ENCODE results near the gene ZNF629.

Gene ZNF629

DNA sequence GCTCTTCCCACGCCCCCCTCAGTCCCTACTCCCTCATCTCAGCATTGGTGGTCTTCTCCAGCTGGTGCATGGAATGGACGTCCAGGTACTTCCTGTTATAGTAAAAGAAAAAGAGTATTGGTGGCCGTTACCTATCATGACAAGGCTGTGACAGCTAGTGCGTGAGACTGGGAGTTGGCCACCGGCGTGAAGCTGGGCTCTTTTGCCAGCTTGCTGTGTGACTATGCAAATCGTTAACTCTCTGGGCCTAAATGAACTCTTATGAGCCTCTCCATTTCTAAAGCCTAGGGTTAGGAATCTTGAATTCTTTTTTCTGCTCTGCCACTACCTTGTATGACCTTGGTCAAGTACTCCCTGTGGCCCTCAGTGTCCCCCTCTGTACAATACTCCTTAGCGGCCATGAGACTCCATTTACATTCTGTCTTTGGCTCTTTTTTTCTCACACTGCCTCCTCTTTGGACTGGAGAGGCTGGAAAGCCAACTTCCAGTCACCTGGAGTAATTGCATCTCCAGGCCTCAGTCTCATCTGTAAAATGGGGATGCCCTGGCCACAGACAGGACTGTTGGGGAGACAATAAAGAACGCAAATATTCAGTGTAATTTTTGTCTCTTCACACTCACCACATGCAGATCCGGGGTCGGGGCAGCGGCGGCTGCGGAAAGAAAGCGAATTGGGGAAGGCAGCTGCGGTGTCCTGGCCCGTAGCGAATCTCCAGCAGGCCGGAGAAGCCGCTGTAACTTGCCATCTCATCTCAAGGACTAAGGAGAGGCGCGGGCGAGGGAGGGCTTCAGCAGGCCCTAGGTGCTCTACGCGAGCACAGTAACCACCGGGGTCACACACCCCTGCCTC, 26.2 kb downstream of the ZNF629 start:
- TF ChIP-seq CTCF (IDR thresholded peaks at IDR 0.05; ENCODE audit: insufficient read depth, low read depth, low read length, missing control alignments) = no peak
- no peak for DNase-seq (ENCODE audit: low read depth)
- peak overlapping the region; percentile 89 for H3K4me3 ChIP-seq (ENCODE audit: low read depth, low read length)

DNA sequence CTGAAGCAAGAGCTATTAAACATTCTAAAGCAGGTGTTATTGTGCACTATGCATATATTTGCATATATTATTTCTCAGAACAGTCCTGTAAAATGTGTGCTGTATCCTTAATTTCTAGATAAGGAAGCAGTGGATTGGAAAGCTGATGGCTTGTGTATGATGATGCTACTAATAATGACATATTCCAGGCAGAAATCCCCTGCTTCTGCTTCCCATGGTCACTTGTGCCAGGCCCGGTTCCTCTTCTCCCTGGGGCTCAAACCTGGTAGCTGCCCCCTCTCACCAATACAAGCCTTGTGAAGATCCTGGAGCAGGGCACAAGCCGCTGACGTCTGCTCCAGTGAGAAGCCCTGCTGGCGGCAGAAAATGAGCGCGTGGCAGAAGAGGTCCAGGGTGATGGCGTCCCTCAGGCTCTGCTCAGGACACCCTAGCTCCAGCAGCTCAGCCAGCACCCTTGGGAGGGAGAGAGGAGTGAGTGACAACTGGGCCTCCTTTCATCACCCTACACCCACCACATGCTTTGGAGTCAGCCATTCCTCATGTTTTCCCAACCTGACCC, 26.9 kb downstream of the ZNF629 start:
- H3K4me3 ChIP-seq (ENCODE audit: low read depth, low read length) = no peak overlapping the region
- no peak for TF ChIP-seq CTCF (IDR thresholded peaks at IDR 0.05; ENCODE audit: insufficient read depth, low read depth, low read length, missing control alignments)

DNA sequence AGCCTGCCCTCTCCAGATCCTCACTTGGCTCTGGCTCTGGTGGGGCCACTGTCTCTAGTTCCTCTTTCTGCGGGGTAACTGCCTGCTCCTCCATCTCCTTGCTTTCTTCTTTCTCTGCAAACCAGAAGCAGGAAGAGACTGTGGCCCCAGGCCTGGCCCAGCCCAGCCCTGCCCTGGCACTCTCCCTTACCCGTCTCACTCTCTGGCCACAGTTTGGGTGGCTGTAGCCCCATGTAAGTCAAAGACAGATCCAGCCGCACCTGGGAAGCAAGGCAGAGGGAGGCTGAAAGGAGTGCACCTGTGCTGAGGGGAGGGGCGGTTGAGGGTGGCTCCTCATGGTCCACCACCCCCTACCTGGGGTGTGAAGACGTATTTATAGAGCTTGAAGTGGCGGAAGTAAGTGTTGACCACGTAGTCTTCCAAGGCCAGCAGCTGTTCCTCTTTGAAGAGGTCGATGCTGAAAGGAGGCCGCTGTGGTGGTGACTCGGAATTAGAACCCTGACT, 28.0 kb downstream of the ZNF629 start:
- no peak overlapping the region for H3K4me3 ChIP-seq (ENCODE audit: low read depth, low read length)
- TF ChIP-seq CTCF (IDR thresholded peaks at IDR 0.05; ENCODE audit: insufficient read depth, low read depth, low read length, missing control alignments) = no peak
- DNase-seq (ENCODE audit: low read depth) = no peak

More for the DNA sequence above, 26.9 kb downstream of the ZNF629 start:
- no peak for DNase-seq (ENCODE audit: low read depth)

- no peak for DNase-seq (ENCODE audit: low read depth)
- TF ChIP-seq CTCF (IDR thresholded peaks at IDR 0.05; ENCODE audit: insufficient read depth, low read depth, low read length, missing control alignments) = no peak
- no peak overlapping the region for H3K4me3 ChIP-seq (ENCODE audit: low read depth, low read length)
Observed at GRCh38 chr16:30757316-30757715, 29.7 kb downstream of the ZNF629 start.

- TF ChIP-seq CTCF (IDR thresholded peaks at IDR 0.05; ENCODE audit: insufficient read depth, low read depth, low read length, missing control alignments) = no peak
- H3K4me3 ChIP-seq (ENCODE audit: low read depth, low read length) = no peak overlapping the region
- no peak for DNase-seq (ENCODE audit: low read depth)
Observed at GRCh38 chr16:30756781-30757100, 30.3 kb downstream of the ZNF629 start.

DNA sequence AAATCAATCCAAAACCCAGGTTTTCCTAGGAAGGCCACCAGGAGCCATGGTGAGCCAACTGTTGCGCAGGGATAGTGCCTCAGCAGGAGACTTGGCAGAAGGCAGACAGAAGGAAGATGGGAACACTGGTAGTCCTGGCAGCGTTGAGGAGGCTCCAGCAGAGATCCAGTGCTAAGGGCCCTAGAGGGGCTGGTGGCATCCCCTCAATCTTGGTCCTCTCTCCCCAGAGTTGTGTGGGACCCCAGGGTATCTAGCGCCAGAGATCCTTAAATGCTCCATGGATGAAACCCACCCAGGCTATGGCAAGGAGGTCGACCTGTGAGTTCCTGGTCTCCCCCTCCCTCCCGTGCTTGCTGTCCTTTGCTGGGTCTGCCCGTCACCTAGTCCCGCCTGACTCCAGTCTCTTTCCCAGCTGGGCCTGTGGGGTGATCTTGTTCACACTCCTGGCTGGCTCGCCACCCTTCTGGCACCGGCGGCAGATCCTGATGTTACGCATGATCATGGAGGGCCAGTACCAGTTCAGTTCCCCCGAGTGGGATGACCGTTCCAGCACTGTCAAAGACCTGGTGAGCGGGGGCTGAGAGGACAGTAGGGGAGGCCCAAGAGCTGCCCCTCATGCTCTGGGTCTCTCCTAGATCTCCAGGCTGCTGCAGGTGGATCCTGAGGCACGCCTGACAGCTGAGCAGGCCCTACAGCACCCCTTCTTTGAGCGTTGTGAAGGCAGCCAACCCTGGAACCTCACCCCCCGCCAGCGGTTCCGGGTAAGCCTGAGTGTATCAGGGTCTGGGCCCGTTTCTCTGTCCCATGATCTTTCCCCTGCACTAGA, 30.8 kb downstream of the ZNF629 start:
- no peak for TF ChIP-seq CTCF (IDR thresholded peaks at IDR 0.05; ENCODE audit: insufficient read depth, low read depth, low read length, missing control alignments)
- no peak overlapping the region for H3K4me3 ChIP-seq (ENCODE audit: low read depth, low read length)
- no peak for DNase-seq (ENCODE audit: low read depth)
